HG03354 (cell line): ENCODE data around the gene B4GALT7.
"Not testable (repeated sequence)": the region's sequence is repeated elsewhere in the genome, so short reads cannot be mapped to it uniquely, and the experiment has no call there.

Experiments used
- ATAC-seq: cut with Tn5 transposase; IDR thresholded peaks from one replicate; pipeline ENCODE4 v1.9.1; 2021; ENCODE audit warnings: mild to moderate bottlenecking; ENCODE audit not compliant: unreplicated experiment, poor library complexity, severe bottlenecking

B4GALT7 gene, protein sequence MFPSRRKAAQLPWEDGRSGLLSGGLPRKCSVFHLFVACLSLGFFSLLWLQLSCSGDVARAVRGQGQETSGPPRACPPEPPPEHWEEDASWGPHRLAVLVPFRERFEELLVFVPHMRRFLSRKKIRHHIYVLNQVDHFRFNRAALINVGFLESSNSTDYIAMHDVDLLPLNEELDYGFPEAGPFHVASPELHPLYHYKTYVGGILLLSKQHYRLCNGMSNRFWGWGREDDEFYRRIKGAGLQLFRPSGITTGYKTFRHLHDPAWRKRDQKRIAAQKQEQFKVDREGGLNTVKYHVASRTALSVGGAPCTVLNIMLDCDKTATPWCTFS

DNA sequence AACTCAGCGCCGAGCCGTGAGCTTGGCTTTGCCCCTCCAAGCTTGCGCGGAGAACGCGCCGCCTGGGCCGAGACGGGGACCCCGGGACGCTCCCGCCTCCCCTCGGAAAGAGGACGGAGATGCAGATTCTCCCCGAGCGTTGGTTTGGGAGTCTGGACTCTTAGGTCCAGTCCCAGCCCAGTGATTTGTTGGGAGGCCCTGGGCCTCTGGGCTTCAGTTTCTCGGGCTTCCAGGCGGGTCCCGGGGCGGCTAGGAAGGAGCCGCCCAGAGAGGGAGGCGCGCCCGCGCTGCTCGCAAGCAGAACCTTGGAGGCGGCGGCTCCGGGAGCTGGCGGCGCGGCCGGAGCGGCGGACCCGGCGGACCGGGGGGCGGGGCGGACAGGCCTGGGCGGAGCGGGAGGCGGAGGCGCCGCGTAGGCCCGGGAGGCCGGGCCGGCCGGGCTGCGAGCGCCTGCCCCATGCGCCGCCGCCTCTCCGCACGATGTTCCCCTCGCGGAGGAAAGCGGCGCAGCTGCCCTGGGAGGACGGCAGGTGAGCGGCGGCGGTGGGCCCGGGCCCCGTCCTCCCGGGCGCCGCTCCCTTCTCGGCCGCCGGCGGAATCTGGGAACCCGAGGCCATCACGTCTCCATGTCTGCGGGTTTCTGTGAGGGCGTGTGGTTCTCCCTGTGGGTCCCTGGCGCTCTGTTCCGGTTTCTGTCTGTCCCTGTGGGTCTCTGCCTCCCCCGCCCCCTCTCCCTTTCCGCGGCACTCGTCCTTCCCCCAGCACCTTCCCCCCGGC, at the start of gene B4GALT7:
Gene B4GALT7 (plus strand): TSS at position 402 of the 777 bp plus-strand sequence. CDS start 79 bp downstream, at position 481.
- ATAC-seq, result peak; percentile 87

DNA sequence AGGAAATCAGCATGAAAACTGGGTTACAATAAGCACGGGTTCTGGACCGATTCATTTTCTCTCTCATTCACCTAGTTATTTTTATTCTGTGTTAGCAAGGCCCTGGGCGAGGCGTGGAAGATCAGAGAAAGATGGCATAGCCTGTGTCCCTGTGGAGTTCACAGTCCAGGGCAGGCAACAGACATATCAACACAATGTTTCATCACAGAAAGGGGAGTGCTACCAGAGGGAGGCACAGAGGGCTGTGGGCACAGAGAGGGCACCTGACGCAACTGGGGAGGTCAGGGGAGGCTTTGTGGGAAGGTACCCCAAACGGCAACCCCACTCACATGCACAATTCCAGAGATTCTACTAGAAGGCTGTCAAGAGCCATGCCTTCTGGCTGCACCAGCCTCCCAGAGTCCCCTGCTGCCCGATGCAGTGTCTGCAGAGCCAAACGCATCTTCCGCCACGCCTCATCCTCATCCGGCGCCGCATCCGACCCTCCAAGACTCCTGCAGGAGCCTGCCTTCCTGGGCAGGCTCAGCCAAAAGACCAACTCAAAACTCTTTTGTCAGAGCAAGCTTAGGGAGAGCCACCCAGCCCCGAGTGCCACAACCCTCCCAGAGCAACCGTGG, 47.0 kb upstream of the B4GALT7 start:
- no peak for ATAC-seq

DNA sequence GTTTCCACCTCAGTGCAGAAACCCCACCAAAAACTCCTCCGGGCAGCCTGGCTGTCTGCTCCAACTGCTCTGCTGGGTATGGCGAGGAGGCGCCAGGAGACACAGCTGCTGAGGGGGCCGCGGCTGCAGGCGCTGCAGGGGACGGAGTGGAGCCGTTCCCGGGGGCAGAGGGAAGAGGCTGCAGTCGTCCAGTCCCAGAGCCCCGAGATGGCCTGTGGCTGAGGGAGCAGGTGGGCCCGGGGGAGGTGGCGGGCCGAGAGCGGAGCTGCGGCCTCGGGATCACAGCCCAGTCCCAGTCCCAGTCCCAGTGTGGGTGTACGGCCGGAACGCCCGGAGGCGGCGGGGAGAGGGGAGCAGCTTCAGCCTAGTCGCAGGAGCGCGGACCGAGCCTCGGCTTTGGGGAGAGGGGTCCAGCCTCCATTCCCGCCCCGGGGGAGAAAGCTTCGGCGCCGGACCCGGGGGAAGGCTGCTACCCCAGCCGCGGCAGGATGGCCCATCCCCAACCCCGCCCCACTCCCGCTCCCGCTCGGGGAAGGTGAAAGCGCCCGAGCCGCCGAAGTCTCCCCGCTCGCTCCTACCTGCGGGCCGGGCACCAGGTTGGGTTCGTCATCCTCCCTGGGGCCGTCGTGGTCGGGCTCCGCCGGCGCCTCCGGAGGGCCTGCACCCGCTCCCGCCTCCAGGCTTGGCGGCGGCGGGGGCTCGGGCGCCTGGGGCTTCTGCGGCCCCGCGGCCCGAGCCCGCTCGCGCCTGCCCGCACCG, 46.1 kb upstream of the B4GALT7 start:
- peak; percentile 57 for ATAC-seq

GRCh38 chr5:177554474-177555111, 45.3 kb upstream of the B4GALT7 start, which contains the start of gene FAM193B:
FAM193B (minus strand) TSS chr5:177554563; CDS start chr5:177554458, 105 bp downstream.
- ATAC-seq, result peak; percentile 93

- no peak for ATAC-seq
Observed at GRCh38 chr5:177555228-177555627, 44.7 kb upstream of the B4GALT7 start.

DNA sequence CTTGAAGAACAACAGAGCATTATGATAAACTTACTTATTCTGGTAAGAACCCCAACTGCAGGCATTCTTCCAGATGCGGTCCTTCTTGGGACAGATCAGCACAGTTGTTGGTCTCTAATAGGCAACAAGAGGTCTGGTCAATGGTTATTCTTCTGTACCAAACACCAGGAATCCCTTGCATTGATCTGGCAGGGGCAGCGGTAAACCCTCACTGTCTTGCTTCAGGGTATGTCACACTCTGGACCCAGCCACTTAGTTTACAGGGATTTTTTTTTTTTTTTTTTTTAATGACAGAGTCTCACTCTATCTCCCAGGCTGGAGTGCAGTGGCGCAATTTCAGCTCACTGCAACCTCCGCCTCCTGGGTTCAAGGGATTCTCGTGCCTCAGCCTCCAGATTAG, 44.3 kb upstream of the B4GALT7 start:
- no peak for ATAC-seq

- no peak for ATAC-seq
Observed at GRCh38 chr5:177557041-177557647, 42.8 kb upstream of the B4GALT7 start.

- no peak for ATAC-seq
Observed at GRCh38 chr5:177557796-177558195, 42.1 kb upstream of the B4GALT7 start.

- ATAC-seq, result not testable (repeated sequence)
Observed at GRCh38 chr5:177559446-177559941, 40.4 kb upstream of the B4GALT7 start.

- ATAC-seq, result no peak
Observed at GRCh38 chr5:177565046-177565445, 34.9 kb upstream of the B4GALT7 start.

- ATAC-seq, result no peak
Observed at GRCh38 chr5:177568326-177568725, 31.6 kb upstream of the B4GALT7 start.

- no peak for ATAC-seq
Observed at GRCh38 chr5:177569894-177570293, 30.0 kb upstream of the B4GALT7 start.

GRCh38 chr5:177575488-177575887, 24.4 kb upstream of the B4GALT7 start:
- no peak for ATAC-seq

DNA sequence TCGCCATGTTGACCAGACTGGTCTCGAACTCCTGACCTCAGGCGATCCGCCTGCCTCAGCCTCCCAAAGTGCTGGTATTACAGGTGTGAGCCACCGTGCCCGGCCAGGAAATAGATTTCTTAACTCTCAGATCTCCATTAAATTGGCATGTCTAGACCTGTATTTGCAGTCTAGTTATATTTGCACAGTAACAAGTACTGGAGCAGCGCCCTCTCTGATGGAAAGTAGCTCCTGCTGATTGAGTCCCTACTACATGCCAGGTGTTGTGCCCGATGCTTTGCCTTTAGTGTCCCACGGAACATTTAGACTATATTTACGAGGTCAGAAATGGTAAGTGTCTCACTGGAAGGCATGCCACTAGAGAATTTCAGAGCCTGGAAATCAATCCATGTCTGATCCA, 23.8 kb upstream of the B4GALT7 start:
- ATAC-seq, result no peak

GRCh38 chr5:177578316-177578715, 21.6 kb upstream of the B4GALT7 start:
- no peak for ATAC-seq

DNA sequence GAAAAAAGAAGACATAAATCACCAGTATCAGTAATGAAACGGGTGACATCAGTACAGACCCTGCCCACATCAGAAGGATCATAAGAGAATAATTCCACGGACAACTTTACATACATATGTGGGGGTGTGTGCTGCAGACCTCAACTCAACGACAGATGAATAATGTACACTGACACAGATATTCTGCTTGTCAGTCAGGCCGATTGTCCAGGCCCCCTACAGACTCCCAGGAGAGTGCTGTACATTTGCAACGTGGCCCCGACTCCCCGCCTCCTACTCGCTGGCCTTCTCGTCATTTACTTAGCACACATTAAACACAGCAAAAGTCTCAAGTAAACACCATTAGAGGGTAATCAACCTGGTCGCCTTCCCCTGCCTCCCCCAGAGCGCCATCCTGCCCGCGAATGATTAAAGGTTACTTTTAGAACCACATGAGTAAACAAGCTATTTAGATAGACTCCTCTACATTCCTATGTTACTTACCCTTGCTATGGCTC, 11.5 kb upstream of the B4GALT7 start:
- ATAC-seq, result no peak

GRCh38 chr5:177590406-177590805, 9.5 kb upstream of the B4GALT7 start:
- no peak for ATAC-seq

DNA sequence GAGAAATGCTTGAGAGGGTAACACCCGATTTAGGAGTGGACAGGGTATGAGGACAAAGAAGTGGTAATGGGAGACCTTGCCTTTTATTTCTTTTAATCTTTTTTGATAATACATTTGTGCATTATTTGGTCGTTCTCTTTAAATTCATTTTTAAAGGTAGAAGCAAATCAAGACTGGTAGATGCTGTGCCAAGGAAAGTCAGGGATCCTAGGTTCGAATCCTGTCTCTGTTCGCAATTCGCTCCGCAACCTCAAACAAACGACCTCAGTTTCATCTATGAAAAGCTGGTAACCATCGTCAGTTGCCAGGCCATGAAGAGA, 8.3 kb upstream of the B4GALT7 start:
- ATAC-seq, result no peak
